ENCODE measurements around the gene LRRFIP2. TPM values are rescaled to one million over a fixed set of nuclear protein-coding genes. Genes with fewer than 3 reads are reported as not detected.
"Not testable (repeated sequence)": the region's sequence is repeated elsewhere in the genome, so short reads cannot be mapped to it uniquely, and the experiment has no call there.

LRRFIP2 gene
- total RNA-seq, 1 donor from 2014 or later = 42.8 TPM

DNA sequence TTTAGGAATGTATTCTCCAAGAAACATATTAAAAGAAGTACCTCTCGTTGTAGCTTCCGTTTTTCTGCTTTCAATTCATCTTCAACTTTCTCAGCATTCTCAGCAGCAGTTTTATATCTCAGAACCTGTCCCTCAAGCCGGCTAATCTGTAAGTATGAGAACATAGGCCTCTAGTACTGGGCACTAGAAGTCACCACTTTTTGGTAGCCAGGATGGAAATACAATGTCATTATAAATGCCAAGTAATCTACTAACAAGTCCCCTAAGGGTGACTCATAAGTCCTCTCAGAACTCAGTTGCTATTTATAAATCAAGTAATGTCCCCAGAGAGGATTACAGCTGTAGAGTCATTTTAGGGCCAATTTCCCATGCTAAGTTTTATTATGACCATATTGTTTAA lies 120.0 kb downstream of the LRRFIP2 start:
- intact Hi-C loops (cut with DNase I) = loop anchor here (2.0 to 5.0 kb wide), 3 partner anchors 20 to 62 kb away; partner anchors contain the start of genes EPM2AIP1 and MLH1
- Histone ChIP-seq H3K27ac (peak overlapping the region; percentile 90 to 92), H3K4me1 (peaks cover 13 to 58% of the 10 kb centered on the region in 2 donors), H3K9me3 (no peaks in the 10 kb centered on the region), H3K36me3 (peaks cover 11 to 45% of the 10 kb centered on the region in 2 donors), H3K4me3 (peak overlapping the region in 1 of 2 donors; percentile 18), H3K27me3 (no peaks in the 10 kb centered on the region)
- TF ChIP-seq, protein P1, sequence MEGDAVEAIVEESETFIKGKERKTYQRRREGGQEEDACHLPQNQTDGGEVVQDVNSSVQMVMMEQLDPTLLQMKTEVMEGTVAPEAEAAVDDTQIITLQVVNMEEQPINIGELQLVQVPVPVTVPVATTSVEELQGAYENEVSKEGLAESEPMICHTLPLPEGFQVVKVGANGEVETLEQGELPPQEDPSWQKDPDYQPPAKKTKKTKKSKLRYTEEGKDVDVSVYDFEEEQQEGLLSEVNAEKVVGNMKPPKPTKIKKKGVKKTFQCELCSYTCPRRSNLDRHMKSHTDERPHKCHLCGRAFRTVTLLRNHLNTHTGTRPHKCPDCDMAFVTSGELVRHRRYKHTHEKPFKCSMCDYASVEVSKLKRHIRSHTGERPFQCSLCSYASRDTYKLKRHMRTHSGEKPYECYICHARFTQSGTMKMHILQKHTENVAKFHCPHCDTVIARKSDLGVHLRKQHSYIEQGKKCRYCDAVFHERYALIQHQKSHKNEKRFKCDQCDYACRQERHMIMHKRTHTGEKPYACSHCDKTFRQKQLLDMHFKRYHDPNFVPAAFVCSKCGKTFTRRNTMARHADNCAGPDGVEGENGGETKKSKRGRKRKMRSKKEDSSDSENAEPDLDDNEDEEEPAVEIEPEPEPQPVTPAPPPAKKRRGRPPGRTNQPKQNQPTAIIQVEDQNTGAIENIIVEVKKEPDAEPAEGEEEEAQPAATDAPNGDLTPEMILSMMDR (IDR thresholded peaks at IDR 0.05) = no peak
- no peak for DNase-seq (ENCODE audit: low spot score in 2 of 2)

DNA sequence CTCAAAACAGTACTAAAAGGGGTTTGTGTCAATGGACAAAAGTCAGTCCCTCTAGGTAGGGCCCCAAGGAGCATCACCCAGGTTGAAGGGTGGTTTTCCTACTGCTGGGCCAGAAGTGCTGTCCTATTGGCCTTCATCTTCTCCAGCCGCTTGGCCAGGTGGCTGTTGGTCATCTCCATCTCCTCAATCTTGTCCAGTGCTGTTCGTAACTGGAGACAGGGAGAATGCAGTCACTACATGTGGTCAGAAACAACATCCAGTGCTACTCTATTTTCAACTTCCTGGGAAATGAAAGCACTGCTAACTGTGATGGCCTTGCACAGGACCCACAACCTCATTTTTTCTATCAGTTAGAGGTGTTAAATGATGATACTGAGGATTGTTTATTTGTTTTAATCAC lies 120.6 kb downstream of the LRRFIP2 start:
- TF ChIP-seq, protein P1 (IDR thresholded peaks at IDR 0.05) = no peak
- Histone ChIP-seq H3K9me3 (no peaks in the 10 kb centered on the region), H3K27ac (peak overlapping the region; percentile 90 to 92), H3K36me3 (peaks cover 18 to 50% of the 10 kb centered on the region in 2 donors), H3K4me3 (peak overlapping the region; percentile 3 to 18), H3K4me1 (peaks cover 13 to 61% of the 10 kb centered on the region in 2 donors), H3K27me3 (no peaks in the 10 kb centered on the region)
- intact Hi-C loops (cut with DNase I) = loop anchor here (2.0 to 5.0 kb wide), 3 partner anchors 21 to 61 kb away; partner anchors contain the start of genes EPM2AIP1 and MLH1
- no peak for DNase-seq (ENCODE audit: low spot score in 2 of 2)

DNA sequence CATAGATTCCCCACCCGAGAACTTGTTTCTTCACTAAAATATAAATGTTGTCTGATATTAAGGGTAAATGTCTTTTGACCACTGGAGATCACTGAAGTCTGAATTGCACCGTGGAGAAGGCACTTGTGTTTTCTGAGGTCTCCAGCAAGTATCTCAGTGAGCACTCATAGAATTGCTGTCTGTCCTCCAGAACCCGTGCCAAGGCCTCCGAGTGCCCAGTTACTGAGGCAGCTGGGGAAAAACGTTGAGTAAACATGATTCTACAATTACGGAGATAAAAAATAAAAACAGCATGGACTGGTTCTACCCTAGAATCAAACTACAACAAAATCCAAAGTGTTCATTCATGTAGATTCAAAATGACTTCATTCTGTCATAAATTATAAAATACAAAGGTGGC lies 121.0 kb downstream of the LRRFIP2 start:
- peak overlapping the region; percentile 90 to 92 for H3K27ac ChIP-seq
- H3K4me1 ChIP-seq = peaks cover 13 to 61% of the 10 kb centered on the region in 2 donors
- no peaks in the 10 kb centered on the region for H3K27me3 ChIP-seq
- H3K36me3 ChIP-seq = peaks cover 20 to 50% of the 10 kb centered on the region in 2 donors
- intact Hi-C loops (cut with DNase I) = loop anchor here (5.0 kb wide), 1 partner anchor 61 kb away; the partner anchor contains the start of genes EPM2AIP1 and MLH1
- TF ChIP-seq, protein P1 (IDR thresholded peaks at IDR 0.05) = no peak
- no peak overlapping the region for H3K4me3 ChIP-seq
- no peaks in the 10 kb centered on the region for H3K9me3 ChIP-seq
- no peak for DNase-seq (ENCODE audit: low spot score in 2 of 2)

DNA sequence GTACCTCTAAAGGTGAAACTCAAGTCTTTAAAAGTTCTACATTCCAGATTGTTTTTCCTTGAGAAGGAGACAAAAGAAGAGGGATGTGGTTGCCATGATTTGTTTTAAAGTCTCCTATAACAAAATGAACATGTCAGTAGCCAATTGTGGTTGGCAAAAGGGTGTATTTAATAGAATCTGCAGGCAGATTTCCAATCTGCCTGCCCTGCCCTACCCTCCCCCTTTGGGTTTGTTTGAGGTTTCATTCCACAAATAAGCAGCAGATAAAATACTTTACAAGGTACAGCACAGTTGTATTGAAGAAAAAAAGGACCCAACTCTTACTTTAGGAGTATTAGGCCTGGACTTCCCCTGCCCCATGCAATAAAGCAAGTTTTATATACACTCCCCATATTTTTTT lies 121.5 kb downstream of the LRRFIP2 start:
- Histone ChIP-seq H3K4me3 (no peak overlapping the region), H3K9me3 (no peaks in the 10 kb centered on the region), H3K27me3 (no peaks in the 10 kb centered on the region), H3K36me3 (peaks cover 21 to 50% of the 10 kb centered on the region in 2 donors), H3K4me1 (peaks cover 13 to 61% of the 10 kb centered on the region in 2 donors), H3K27ac (peak overlapping the region; percentile 90 to 92)
- DNase-seq (ENCODE audit: low spot score in 2 of 2) = no peak
- intact Hi-C loops (cut with DNase I) = loop anchor here (5.0 kb wide), 1 partner anchor 61 kb away; the partner anchor contains the start of genes EPM2AIP1 and MLH1
- TF ChIP-seq, protein P1 (IDR thresholded peaks at IDR 0.05) = no peak

DNA sequence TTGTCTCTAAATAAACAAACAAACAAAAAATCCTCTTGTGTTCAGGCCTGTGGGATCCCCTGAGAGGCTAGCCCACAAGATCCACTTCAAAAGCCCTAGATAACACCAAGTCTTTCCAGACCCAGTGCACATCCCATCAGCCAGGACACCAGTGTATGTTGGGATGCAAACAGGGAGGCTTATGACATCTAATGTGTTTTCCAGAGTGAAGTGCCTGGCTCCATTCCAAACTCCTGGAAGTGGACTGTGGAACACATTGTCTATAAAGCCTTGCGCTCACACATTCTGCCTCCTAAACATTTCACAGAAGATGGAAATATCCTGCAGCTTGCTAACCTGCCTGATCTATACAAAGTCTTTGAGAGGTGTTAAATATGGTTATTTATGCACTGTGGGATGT lies 124.1 kb downstream of the LRRFIP2 start:
- Histone ChIP-seq H3K27ac (peak overlapping the region; percentile 55 to 64), H3K27me3 (no peaks in the 10 kb centered on the region), H3K4me3 (no peak overlapping the region), H3K4me1 (peaks cover 12 to 41% of the 10 kb centered on the region in 2 donors), H3K36me3 (peaks cover 36 to 65% of the 10 kb centered on the region in 2 donors), H3K9me3 (no peaks in the 10 kb centered on the region)
- TF ChIP-seq, protein P1 (IDR thresholded peaks at IDR 0.05) = no peak
- intact Hi-C loops (cut with DNase I) = loop anchor here (5.0 kb wide), 1 partner anchor 58 kb away; the partner anchor contains the start of genes EPM2AIP1 and MLH1
- no peak for DNase-seq (ENCODE audit: low spot score in 2 of 2)

DNA sequence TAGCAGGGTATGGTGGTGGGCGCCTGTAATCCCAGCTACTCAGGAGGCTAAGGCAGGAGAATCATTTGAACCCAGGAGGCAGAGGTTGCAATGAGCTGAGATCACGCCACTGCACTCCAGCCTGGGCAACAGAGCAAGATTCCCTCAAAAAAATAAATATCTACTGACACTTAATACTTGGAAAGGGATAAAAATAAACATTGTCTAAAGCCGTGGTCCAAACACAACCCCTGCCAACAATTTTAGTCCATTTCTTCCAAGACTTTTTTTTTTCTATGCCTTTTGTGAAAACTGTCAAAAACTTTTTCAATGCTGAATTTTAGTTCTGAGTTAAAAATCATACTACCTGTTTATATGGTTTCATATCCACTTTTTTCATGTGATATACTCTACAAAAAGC lies 131.7 kb downstream of the LRRFIP2 start:
- H3K4me3 ChIP-seq; intact Hi-C loops (cut with DNase I); H3K9me3 ChIP-seq; DNase-seq (ENCODE audit: low spot score in 2 of 2); H3K27me3 ChIP-seq: not testable (repeated sequence)
- Histone ChIP-seq H3K36me3 (peaks cover 19 to 38% of the 10 kb centered on the region in 2 donors), H3K27ac (peak overlapping the region; percentile 45 to 78), H3K4me1 (peaks cover 5 to 10% of the 10 kb centered on the region in 2 donors)

All from ascending aorta (tissue), 2 donors.